H1 (cell line): ENCODE results near the gene INA.

Source experiments
- JUN ChIP-seq: IDR thresholded peaks from 2 replicates; pipeline ENCODE4 v1.6.1; 2011; ENCODE audit warnings: low read depth, mild to moderate bottlenecking, improper control_type of control experiment, low read length
- MAFK ChIP-seq: IDR thresholded peaks from 2 replicates; pipeline ENCODE4 v1.6.1; 2012; ENCODE audit warnings: low read depth, mild to moderate bottlenecking, improper control_type of control experiment, low read length
- POLR2A ChIP-seq, 2 experiments: IDR thresholded peaks; 1 replicate in 1 of 2; 2 replicates in 1 of 2; pipeline ENCODE4 v1.6.1; 2011; ENCODE audit warnings: low read depth in 2 of 2, low read length in 2 of 2, mild to moderate bottlenecking in 2 of 2; ENCODE audit errors: control extremely low read depth in 1 of 2
- RAD21 ChIP-seq, 2 experiments: IDR thresholded peaks in 1 of 2; conservative IDR thresholded peaks in 1 of 2; 2 replicates each; pipeline ENCODE4 v1.6.1; 2011; ENCODE audit warnings: low read depth in 2 of 2, low read length in 2 of 2, improper control_type of control experiment in 1 of 2, inconsistent platforms in 1 of 2, mild to moderate bottlenecking in 1 of 2, moderate library complexity in 1 of 2
- RFX5 ChIP-seq: IDR thresholded peaks from 2 replicates; pipeline ENCODE4 v1.6.1; 2011; ENCODE audit warnings: low read depth, low read length, improper control_type of control experiment, borderline replicate concordance
- SIRT6 ChIP-seq: IDR thresholded peaks from one replicate; pipeline ENCODE4 v1.7.1; 2012; ENCODE audit warnings: low read length, inconsistent platforms
- YY1 ChIP-seq: IDR thresholded peaks from 2 replicates; pipeline ENCODE4 v1.6.1; 2011; ENCODE audit warnings: low read depth, mild to moderate bottlenecking, low read length
- TF ChIP-seq, protein P1 (sequence below), 3 experiments: IDR thresholded peaks; 1 replicate in 2 of 3; 2 replicates in 1 of 3; pipeline versions ENCODE4 v1.5.1 to v1.6.1; 2011; ENCODE audit warnings: low read length in 3 of 3, mild to moderate bottlenecking in 3 of 3, inconsistent platforms in 2 of 3, low read depth in 1 of 3, moderate library complexity in 1 of 3; ENCODE audit not compliant: insufficient read depth in 1 of 3; ENCODE audit errors: control extremely low read depth in 1 of 3
- TF ChIP-seq, protein P2 (sequence below): IDR thresholded peaks from 2 replicates; pipeline ENCODE4 v1.6.1; 2011; ENCODE audit warnings: low read depth, mild to moderate bottlenecking, low read length; ENCODE audit not compliant: insufficient read depth

DNA sequence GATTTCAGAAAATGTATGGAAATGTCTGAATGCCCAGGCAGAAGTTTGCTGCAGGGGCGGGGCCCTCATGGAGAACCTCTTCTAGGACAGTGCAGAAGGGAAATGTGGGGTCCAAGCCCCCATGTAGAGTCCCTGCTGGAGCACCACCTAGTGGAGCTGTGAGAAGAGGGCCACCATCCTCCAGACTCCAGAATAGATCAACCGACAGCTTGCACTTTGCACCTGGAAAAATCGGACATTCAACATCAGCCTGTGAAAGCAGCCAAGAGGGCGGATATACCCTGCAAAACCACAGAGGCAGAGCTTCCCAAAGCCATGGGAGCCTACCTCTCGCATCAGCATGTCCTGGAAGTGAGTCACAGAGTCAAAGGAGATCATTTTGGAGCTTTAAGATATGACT lies 16.9 kb upstream of the INA start:
- TF ChIP-seq, protein P1, sequence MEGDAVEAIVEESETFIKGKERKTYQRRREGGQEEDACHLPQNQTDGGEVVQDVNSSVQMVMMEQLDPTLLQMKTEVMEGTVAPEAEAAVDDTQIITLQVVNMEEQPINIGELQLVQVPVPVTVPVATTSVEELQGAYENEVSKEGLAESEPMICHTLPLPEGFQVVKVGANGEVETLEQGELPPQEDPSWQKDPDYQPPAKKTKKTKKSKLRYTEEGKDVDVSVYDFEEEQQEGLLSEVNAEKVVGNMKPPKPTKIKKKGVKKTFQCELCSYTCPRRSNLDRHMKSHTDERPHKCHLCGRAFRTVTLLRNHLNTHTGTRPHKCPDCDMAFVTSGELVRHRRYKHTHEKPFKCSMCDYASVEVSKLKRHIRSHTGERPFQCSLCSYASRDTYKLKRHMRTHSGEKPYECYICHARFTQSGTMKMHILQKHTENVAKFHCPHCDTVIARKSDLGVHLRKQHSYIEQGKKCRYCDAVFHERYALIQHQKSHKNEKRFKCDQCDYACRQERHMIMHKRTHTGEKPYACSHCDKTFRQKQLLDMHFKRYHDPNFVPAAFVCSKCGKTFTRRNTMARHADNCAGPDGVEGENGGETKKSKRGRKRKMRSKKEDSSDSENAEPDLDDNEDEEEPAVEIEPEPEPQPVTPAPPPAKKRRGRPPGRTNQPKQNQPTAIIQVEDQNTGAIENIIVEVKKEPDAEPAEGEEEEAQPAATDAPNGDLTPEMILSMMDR (IDR thresholded peaks at IDR 0.05; ENCODE audit: control extremely low read depth in 1 of 3, insufficient read depth in 1 of 3, low read depth in 1 of 3, low read length in 3 of 3) = no peak
- TF ChIP-seq MAFK (no peak), SIRT6 (no peak), RAD21 (IDR thresholded peaks at IDR 0.05 in 1 of 2, conservative IDR thresholded peaks at IDR 0.05 in 1 of 2; ENCODE audit: low read depth in 2 of 2, low read length in 2 of 2) (no peak), RFX5 (no peak), YY1 (no peak), JUN (no peak), POLR2A (IDR thresholded peaks at IDR 0.05; ENCODE audit: control extremely low read depth in 1 of 2, low read depth in 2 of 2, low read length in 2 of 2) (no peak)
- TF ChIP-seq, protein P2, sequence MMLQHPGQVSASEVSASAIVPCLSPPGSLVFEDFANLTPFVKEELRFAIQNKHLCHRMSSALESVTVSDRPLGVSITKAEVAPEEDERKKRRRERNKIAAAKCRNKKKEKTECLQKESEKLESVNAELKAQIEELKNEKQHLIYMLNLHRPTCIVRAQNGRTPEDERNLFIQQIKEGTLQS = no peak
